PC-9 (cell line): ENCODE measurements around the gene GHRH.

Experiments used
- EZH2 ChIP-seq: fragments of 200-600 bp; sonication (generic); IDR thresholded peaks from 2 replicates; pipeline ENCODE4 v1.8.0; 2017; ENCODE audit warnings: antibody characterized with exemption, low read depth
- TF ChIP-seq, protein P1 (sequence below): fragments of 200-600 bp; sonication (generic); conservative IDR thresholded peaks from 2 replicates; pipeline ENCODE4 v1.6.1; 2017; ENCODE audit warnings: mixed run types, antibody characterized with exemption, mild to moderate bottlenecking, moderate library complexity

DNA sequence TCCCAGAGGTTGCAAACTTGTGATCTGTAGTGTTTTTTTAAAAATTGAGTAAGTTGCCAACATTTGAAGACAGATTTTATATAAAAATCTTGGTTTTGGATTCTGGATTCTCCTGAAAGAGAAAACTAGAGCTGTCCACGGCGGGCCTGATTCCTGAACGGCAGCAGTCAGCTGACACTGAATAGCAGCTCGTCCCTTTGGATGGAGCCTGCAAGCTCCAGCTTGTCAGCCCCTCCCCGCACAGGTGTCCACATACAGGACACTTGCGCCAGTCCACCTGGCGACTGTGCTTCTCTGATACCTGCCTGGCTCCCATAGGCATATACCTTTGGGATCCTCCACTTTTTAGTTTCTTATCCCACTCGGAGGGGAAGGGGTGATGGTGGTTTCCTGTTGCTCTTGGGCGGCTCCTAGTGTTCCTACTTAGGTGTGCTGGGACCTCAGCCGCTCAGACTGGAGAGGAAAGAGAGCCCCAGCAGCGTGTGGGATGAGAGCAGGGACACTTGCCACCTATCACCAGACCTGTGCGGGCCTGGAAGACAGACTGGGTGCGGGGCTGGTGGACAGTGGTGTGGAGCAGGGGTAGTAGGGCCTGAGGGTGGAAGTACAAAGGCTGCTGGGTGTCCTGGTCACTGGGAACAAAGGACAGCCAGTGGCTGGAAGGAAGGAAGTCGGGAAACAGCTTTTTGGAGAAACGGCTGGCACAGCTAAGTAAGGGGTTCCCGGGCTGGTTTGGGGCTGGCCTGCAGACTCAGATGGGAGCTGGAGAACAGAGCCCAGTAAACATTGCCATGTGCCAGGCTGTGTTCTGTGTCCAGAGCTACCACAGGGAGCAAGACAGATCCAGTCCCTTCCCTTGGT is 18.3 kb downstream of the GHRH start:
- TF ChIP-seq EZH2, result no peak
- TF ChIP-seq, protein P1, sequence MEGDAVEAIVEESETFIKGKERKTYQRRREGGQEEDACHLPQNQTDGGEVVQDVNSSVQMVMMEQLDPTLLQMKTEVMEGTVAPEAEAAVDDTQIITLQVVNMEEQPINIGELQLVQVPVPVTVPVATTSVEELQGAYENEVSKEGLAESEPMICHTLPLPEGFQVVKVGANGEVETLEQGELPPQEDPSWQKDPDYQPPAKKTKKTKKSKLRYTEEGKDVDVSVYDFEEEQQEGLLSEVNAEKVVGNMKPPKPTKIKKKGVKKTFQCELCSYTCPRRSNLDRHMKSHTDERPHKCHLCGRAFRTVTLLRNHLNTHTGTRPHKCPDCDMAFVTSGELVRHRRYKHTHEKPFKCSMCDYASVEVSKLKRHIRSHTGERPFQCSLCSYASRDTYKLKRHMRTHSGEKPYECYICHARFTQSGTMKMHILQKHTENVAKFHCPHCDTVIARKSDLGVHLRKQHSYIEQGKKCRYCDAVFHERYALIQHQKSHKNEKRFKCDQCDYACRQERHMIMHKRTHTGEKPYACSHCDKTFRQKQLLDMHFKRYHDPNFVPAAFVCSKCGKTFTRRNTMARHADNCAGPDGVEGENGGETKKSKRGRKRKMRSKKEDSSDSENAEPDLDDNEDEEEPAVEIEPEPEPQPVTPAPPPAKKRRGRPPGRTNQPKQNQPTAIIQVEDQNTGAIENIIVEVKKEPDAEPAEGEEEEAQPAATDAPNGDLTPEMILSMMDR, result no peak
